ENCODE measurements around the gene SNTG2.

- TF ChIP-seq YY1 (IDR thresholded peaks at IDR 0.05; ENCODE audit: low read depth, low read length) (no peak), CTCF (IDR thresholded peaks at IDR 0.05 in 2 of 3, conservative IDR thresholded peaks at IDR 0.05 in 1 of 3; ENCODE audit: control insufficient read depth in 2 of 3, extremely low read depth in 1 of 3, insufficient read depth in 1 of 3, low read depth in 3 of 3, low read length in 3 of 3) (no peak), EGR1 (IDR thresholded peaks at IDR 0.05; ENCODE audit: borderline replicate concordance in 1 of 2, low read depth in 2 of 2, low read length in 2 of 2) (no peak), POLR2AphosphoS5 (IDR thresholded peaks at IDR 0.05; ENCODE audit: low read length) (no peak), CREM (IDR thresholded peaks at IDR 0.05; ENCODE audit: low read depth) (no peak), MYC (IDR thresholded peaks at IDR 0.05; ENCODE audit: insufficient read depth, insufficient read length, insufficient replicate concordance, low read length, severe bottlenecking) (no peak), EZH2 (IDR thresholded peaks at IDR 0.05; ENCODE audit: borderline replicate concordance, control insufficient read depth, low read depth, low read length) (no peak), ZNF622 (IDR thresholded peaks at IDR 0.05) (no peak), RFX5 (IDR thresholded peaks at IDR 0.05; ENCODE audit: low read depth, low read length) (no peak), IKZF1 (conservative IDR thresholded peaks at IDR 0.05) (no peak), ELK1 (IDR thresholded peaks at IDR 0.05; ENCODE audit: low read depth, low read length) (no peak), TCF12 (IDR thresholded peaks at IDR 0.05; ENCODE audit: low read depth, low read length) (no peak)
These were observed 51.7 kb downstream of the SNTG2 start for GRCh38 chr2:1002350-1002749.
